Type B pancreatic cell (in vitro differentiated cells): ENCODE data around the gene EFCC1. TPM values are rescaled to one million over a fixed set of nuclear protein-coding genes. Genes with fewer than 3 reads are reported as not detected.

Experiments used
- DNase-seq: peaks from one replicate; pipeline ENCODE4 v3.0.0; 2021; ENCODE audit warnings: mixed read lengths; ENCODE audit not compliant: unreplicated experiment; ENCODE audit errors: extremely low spot score
- H3K27ac Mint-ChIP-seq: 2 replicates; pipeline ENCODE4 v1.8.0; 2021; ENCODE audit warnings: mild to moderate bottlenecking, mixed read lengths
- H3K27me3 Mint-ChIP-seq: 2 replicates; pipeline ENCODE4 v1.8.0; 2021; ENCODE audit warnings: mixed read lengths
- H3K36me3 Mint-ChIP-seq: 2 replicates; pipeline ENCODE4 v1.8.0; 2021; ENCODE audit warnings: mixed read lengths
- H3K4me1 Mint-ChIP-seq: one replicate; pipeline ENCODE4 v1.8.0; 2021; ENCODE audit warnings: mixed read lengths; ENCODE audit not compliant: unreplicated experiment
- H3K4me3 Mint-ChIP-seq: 2 replicates; pipeline ENCODE4 v1.8.0; 2021; ENCODE audit warnings: mild to moderate bottlenecking, mixed read lengths
- H3K9me3 Mint-ChIP-seq: 2 replicates; pipeline ENCODE4 v1.8.0; 2021; ENCODE audit warnings: mixed read lengths
- total RNA-seq: library from RNA; stranded (reverse); gene quantifications from 2 replicates; pipeline ENCODE4 v1.2.1, GENCODE V29; 2021; ENCODE audit warnings: low replicate concordance
- TF ChIP-seq, protein P1 (sequence below): fragments of 200-600 bp; sonication (generic); conservative IDR thresholded peaks from 2 replicates; pipeline ENCODE4 v1.5.0; 2021; ENCODE audit warnings: antibody characterized with exemption, mild to moderate bottlenecking

Gene EFCC1
- total RNA-seq, 1 donor from 2014 or later, result 2.2 TPM

DNA sequence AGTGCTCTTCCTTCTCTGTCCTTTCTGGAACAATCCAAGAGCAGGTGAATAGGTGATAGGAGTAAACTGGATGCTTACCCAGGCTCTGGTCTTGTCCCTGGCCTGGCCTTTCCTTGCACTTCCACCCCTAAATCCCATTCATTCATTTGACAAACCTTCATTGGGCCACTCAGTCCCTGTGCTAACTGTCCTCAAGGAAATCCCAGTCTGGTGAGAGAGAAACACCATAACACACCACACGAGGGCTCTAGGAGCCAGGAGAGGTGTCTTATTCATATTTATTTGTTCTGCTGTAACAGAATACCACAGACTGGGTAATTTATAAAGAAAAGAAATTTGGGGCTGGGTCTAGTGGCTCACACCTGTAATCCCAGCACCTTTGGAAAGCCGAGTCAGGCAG lies 22.8 kb downstream of the EFCC1 start:
- H3K9me3 Mint-ChIP-seq, result no peaks in the 10 kb centered on the region
- no peaks in the 10 kb centered on the region for H3K36me3 Mint-ChIP-seq
- no peak overlapping the region for H3K27ac Mint-ChIP-seq
- peaks cover 8% of the 10 kb centered on the region for H3K4me1 Mint-ChIP-seq
- TF ChIP-seq, protein P1, sequence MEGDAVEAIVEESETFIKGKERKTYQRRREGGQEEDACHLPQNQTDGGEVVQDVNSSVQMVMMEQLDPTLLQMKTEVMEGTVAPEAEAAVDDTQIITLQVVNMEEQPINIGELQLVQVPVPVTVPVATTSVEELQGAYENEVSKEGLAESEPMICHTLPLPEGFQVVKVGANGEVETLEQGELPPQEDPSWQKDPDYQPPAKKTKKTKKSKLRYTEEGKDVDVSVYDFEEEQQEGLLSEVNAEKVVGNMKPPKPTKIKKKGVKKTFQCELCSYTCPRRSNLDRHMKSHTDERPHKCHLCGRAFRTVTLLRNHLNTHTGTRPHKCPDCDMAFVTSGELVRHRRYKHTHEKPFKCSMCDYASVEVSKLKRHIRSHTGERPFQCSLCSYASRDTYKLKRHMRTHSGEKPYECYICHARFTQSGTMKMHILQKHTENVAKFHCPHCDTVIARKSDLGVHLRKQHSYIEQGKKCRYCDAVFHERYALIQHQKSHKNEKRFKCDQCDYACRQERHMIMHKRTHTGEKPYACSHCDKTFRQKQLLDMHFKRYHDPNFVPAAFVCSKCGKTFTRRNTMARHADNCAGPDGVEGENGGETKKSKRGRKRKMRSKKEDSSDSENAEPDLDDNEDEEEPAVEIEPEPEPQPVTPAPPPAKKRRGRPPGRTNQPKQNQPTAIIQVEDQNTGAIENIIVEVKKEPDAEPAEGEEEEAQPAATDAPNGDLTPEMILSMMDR, result peak; percentile 46
- H3K27me3 Mint-ChIP-seq, result peaks cover 11% of the 10 kb centered on the region
- no peak for DNase-seq
- H3K4me3 Mint-ChIP-seq, result no peak overlapping the region

DNA sequence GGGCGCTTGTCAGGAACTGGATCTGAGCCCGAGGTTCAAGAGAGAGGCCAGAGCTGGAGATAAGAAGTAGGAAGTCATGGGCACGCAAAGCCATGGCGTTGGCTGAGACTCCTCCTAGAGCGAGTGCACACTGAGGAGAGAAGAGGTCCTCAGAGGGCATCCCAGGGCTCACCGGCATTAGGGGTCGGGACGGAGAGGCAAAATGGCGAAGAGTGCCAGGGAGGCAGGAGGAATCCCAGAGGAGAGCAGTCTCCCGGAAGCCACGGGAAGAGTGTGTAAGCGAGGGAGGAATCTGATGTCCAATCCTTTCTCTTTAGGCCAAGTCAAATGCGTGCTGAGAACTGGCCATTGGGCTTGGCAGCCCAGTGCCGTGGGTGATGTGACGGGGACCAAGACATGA lies 24.0 kb downstream of the EFCC1 start:
- H3K27me3 Mint-ChIP-seq, result peaks cover 11% of the 10 kb centered on the region
- no peak overlapping the region for H3K27ac Mint-ChIP-seq
- DNase-seq, result no peak
- H3K4me3 Mint-ChIP-seq, result no peak overlapping the region
- TF ChIP-seq, protein P1, result no peak
- no peaks in the 10 kb centered on the region for H3K36me3 Mint-ChIP-seq
- H3K9me3 Mint-ChIP-seq, result no peaks in the 10 kb centered on the region
- peaks cover 8% of the 10 kb centered on the region for H3K4me1 Mint-ChIP-seq

DNA sequence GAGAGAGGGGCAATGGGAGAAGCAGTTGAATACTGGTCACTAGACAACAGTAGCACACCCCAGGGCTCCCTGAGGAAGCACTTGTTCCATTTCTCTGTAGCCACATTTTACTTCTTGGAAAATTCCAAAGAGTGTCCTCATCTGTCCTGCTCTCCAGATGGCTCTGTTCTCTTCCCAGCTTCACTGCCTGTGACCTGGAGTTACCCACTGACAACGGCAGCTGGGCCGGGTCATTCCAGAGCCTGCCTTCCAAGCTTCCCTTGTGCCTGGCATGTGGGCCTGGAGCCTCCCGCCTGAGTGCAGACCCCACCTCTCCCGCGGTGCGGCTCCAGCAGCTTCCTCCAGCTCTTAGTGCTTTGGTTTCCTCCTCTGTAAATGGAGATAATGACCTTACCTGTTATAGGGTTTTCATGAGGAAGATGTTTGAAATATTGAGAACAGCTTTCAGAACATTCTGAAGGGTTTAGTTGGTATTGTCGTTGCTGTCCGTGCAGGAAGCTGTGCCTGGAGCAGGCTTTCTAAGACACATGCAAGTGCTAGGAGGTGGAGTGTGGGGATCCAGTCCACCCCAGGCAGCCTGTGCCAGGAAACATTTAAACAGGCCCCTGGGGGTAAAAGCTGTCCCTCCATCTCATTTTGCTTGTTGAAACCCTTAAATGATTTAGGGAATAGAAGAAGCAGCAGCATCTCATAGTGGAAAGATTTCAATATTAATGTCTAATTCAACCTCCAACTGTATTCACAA lies 24.8 kb downstream of the EFCC1 start:
- H3K4me3 Mint-ChIP-seq, result peak overlapping the region; percentile 82
- H3K27me3 Mint-ChIP-seq, result peaks cover 11% of the 10 kb centered on the region
- DNase-seq, result no peak
- H3K27ac Mint-ChIP-seq, result no peak overlapping the region
- no peaks in the 10 kb centered on the region for H3K9me3 Mint-ChIP-seq
- H3K4me1 Mint-ChIP-seq, result peaks cover 8% of the 10 kb centered on the region
- TF ChIP-seq, protein P1, result no peak
- H3K36me3 Mint-ChIP-seq, result no peaks in the 10 kb centered on the region

DNA sequence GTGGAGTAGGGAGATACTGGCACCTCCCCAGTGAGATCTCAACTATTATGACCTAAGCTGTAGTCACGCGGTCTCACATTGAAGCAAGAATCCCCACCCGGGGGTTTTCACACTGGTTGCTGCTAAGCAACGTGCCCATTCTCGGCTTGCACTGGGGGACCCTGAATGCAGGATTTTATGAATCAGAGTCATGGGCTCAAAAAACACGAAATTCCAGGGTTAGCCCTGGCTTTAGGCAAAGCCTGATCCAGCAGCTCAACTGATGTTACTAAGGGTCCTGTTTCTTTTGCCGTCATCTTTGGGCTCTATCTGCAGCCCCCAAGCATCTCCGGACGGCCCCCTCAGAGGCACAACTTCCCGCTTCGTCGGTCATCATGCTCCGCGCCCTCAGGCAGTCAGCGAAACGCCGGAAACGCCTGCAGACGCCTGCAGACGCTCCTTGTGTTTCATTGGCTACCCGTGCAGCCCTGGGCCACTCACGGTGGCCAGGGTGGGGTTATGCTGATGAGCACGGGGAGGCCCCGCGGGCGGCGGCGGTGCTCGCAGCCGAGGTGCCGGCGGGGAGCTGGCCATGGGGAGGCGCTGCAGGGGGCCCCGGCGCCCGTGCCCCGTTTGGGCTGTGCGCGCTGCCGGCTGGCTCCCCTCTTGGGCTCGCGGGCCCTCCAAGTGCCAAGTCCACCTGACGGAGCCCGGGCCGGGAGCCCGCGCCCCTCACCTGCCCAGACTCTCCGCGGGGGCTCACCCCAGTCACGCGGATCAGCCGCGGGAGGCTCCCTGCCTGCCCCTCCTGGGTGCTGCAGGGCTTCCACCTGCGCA lies 25.8 kb downstream of the EFCC1 start:
- Mint-ChIP-seq H3K36me3 (no peaks in the 10 kb centered on the region), H3K9me3 (no peaks in the 10 kb centered on the region), H3K4me1 (peaks cover 8% of the 10 kb centered on the region), H3K27ac (no peak overlapping the region), H3K27me3 (peaks cover 11% of the 10 kb centered on the region), H3K4me3 (peak overlapping the region; percentile 82)
- peak; percentile 85 for DNase-seq
- TF ChIP-seq, protein P1, result peak; percentile 71

GRCh38 chr3:129027544-129027880 lies 26.4 kb downstream of the EFCC1 start:
- H3K9me3 Mint-ChIP-seq, result no peaks in the 10 kb centered on the region
- DNase-seq, result no peak
- no peak overlapping the region for H3K27ac Mint-ChIP-seq
- peaks cover 11% of the 10 kb centered on the region for H3K27me3 Mint-ChIP-seq
- H3K4me1 Mint-ChIP-seq, result peaks cover 8% of the 10 kb centered on the region
- no peak overlapping the region for H3K4me3 Mint-ChIP-seq
- TF ChIP-seq, protein P1, result no peak
- no peaks in the 10 kb centered on the region for H3K36me3 Mint-ChIP-seq
